Nephron progenitor cell (in vitro differentiated cells): ENCODE measurements around the gene AKR1B1.

Experiments used
- DNase-seq: peaks from one replicate; pipeline ENCODE4 v3.0.0; 2021
- H3K27ac Mint-ChIP-seq: 2 replicates; pipeline ENCODE4 v1.8.0; 2021; ENCODE audit warnings: mild to moderate bottlenecking, moderate library complexity, mixed read lengths
- H3K27me3 Mint-ChIP-seq: 2 replicates; pipeline ENCODE4 v1.8.0; 2021; ENCODE audit warnings: mild to moderate bottlenecking, low read depth, mixed read lengths; ENCODE audit not compliant: poor library complexity
- H3K36me3 Mint-ChIP-seq: 2 replicates; pipeline ENCODE4 v1.8.0; 2021; ENCODE audit warnings: low read depth, mixed read lengths
- H3K4me1 Mint-ChIP-seq: 2 replicates; pipeline ENCODE4 v1.8.0; 2021; ENCODE audit warnings: mixed read lengths
- H3K4me3 Mint-ChIP-seq: 2 replicates; pipeline ENCODE4 v1.8.0; 2021; ENCODE audit warnings: mild to moderate bottlenecking, moderate library complexity, mixed read lengths
- H3K9me3 Mint-ChIP-seq: 2 replicates; pipeline ENCODE4 v1.8.0; 2021; ENCODE audit warnings: mild to moderate bottlenecking, moderate library complexity, mixed read lengths
- TF ChIP-seq, protein P1 (sequence below): fragments of 200-600 bp; sonication (generic); IDR thresholded peaks from 2 replicates; pipeline ENCODE4 v1.5.0; 2021; ENCODE audit warnings: antibody characterized with exemption

Gene AKR1B1

DNA sequence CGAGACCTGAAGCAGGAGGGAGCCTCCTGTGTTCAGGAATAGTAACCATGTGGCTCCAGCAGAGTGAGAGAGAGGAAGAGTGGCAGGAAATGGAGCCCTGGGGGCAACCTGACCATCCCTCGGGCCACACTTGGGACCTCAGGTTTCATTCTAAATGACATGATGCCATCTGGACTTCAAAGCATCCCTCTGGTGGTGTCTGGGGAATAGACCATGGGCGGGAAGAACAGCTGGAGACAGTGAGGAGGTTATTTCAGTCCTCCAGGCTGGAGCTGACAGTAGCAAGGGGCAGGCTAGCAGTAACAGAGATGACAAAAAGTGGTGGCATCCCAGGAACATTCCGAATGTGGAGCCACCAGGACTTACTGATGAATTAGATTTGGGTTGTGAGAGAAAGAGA, 44.8 kb downstream of the AKR1B1 start:
- no peak overlapping the region for H3K27ac Mint-ChIP-seq
- H3K36me3 Mint-ChIP-seq: no peaks in the 10 kb centered on the region
- H3K4me1 Mint-ChIP-seq: no peaks in the 10 kb centered on the region
- no peak overlapping the region for H3K4me3 Mint-ChIP-seq
- no peak for DNase-seq
- H3K9me3 Mint-ChIP-seq: peaks cover 3% of the 10 kb centered on the region
- H3K27me3 Mint-ChIP-seq: peaks cover 13% of the 10 kb centered on the region
- TF ChIP-seq, protein P1, sequence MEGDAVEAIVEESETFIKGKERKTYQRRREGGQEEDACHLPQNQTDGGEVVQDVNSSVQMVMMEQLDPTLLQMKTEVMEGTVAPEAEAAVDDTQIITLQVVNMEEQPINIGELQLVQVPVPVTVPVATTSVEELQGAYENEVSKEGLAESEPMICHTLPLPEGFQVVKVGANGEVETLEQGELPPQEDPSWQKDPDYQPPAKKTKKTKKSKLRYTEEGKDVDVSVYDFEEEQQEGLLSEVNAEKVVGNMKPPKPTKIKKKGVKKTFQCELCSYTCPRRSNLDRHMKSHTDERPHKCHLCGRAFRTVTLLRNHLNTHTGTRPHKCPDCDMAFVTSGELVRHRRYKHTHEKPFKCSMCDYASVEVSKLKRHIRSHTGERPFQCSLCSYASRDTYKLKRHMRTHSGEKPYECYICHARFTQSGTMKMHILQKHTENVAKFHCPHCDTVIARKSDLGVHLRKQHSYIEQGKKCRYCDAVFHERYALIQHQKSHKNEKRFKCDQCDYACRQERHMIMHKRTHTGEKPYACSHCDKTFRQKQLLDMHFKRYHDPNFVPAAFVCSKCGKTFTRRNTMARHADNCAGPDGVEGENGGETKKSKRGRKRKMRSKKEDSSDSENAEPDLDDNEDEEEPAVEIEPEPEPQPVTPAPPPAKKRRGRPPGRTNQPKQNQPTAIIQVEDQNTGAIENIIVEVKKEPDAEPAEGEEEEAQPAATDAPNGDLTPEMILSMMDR: no peak

- no peaks in the 10 kb centered on the region for H3K4me1 Mint-ChIP-seq
- DNase-seq: no peak
- no peak overlapping the region for H3K4me3 Mint-ChIP-seq
- no peak overlapping the region for H3K27ac Mint-ChIP-seq
- H3K27me3 Mint-ChIP-seq: peaks cover 10% of the 10 kb centered on the region
- no peaks in the 10 kb centered on the region for H3K36me3 Mint-ChIP-seq
- no peaks in the 10 kb centered on the region for H3K9me3 Mint-ChIP-seq
- TF ChIP-seq, protein P1: no peak
Measured at GRCh38 chr7:134407311-134407710, 51.6 kb downstream of the AKR1B1 start.

- Mint-ChIP-seq H3K4me1 (no peaks in the 10 kb centered on the region), H3K27me3 (peaks cover 10% of the 10 kb centered on the region), H3K36me3 (no peaks in the 10 kb centered on the region), H3K27ac (no peak overlapping the region), H3K9me3 (no peaks in the 10 kb centered on the region), H3K4me3 (no peak overlapping the region)
- TF ChIP-seq, protein P1: no peak
- DNase-seq: no peak
Measured at GRCh38 chr7:134406431-134406830, 52.5 kb downstream of the AKR1B1 start.

- peaks cover 6% of the 10 kb centered on the region for H3K27me3 Mint-ChIP-seq
- no peaks in the 10 kb centered on the region for H3K36me3 Mint-ChIP-seq
- no peaks in the 10 kb centered on the region for H3K4me1 Mint-ChIP-seq
- no peak for DNase-seq
- TF ChIP-seq, protein P1: no peak
- no peaks in the 10 kb centered on the region for H3K9me3 Mint-ChIP-seq
- H3K27ac Mint-ChIP-seq: no peak overlapping the region
- H3K4me3 Mint-ChIP-seq: no peak overlapping the region
Measured at GRCh38 chr7:134405299-134405698, 53.6 kb downstream of the AKR1B1 start.

DNA sequence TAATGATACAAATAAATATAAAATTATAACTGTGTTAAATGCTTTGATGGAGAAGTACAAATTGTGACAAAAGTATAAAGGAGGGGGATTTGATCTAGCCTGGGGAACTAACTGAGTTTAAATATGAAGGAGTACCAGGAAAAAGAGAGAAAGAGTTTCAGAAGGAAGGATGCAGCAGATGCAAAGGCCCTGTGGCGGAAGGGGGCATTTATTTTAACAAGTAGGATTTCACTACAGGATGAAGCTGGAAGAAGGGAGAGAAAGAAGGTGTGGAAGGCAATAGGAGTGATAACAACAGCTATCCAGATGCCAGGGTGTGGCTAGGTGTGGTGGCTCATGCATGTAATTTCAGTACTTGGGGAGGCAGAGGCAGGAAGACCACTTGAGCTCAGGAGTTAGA, 55.8 kb downstream of the AKR1B1 start:
- DNase-seq: no peak
- Mint-ChIP-seq H3K27ac (no peak overlapping the region), H3K27me3 (peaks cover 10% of the 10 kb centered on the region), H3K4me1 (no peaks in the 10 kb centered on the region), H3K9me3 (no peaks in the 10 kb centered on the region), H3K36me3 (no peaks in the 10 kb centered on the region), H3K4me3 (no peak overlapping the region)
- TF ChIP-seq, protein P1: no peak

DNA sequence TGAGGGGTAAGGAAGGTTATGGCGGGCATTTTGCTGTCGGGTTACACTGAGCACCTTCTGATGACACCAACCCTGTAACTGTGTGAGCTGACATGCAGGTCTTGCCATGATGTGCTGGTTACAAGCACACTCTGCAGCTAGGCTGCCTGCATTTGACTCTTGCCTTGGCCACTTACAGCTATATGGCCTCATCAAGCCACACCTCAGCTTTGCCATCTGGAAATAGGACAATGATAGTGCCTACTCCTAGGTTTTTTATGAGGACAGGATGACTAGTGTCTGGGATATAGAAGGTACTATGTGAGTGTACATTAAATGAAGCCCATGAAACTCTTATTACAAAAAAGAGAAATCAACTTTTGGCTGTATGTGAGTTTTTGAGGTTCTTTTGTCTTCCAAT, 58.0 kb downstream of the AKR1B1 start:
- no peak overlapping the region for H3K4me3 Mint-ChIP-seq
- no peaks in the 10 kb centered on the region for H3K4me1 Mint-ChIP-seq
- H3K27me3 Mint-ChIP-seq: peaks cover 10% of the 10 kb centered on the region
- no peak for DNase-seq
- TF ChIP-seq, protein P1: no peak
- H3K36me3 Mint-ChIP-seq: no peaks in the 10 kb centered on the region
- no peaks in the 10 kb centered on the region for H3K9me3 Mint-ChIP-seq
- H3K27ac Mint-ChIP-seq: no peak overlapping the region
